Measurements from ENCODE around the gene USP17L17.
"Not testable (repeated sequence)": the region's sequence is repeated elsewhere in the genome, so short reads cannot be mapped to it uniquely, and the experiment has no call there.

GRCh38 chr4:9238461-9238860, 5.2 kb upstream of the USP17L17 start:
- TF ChIP-seq CTCF (IDR thresholded peaks at IDR 0.05; ENCODE audit: low read length); EZH2 (IDR thresholded peaks at IDR 0.05; ENCODE audit: borderline replicate concordance, low read length): not testable (repeated sequence)

Measured in OCI-LY1 (cell line).